ENCODE measurements around the gene SEPTIN2.

SEPTIN2 gene

GRCh38 chr2:241399941-241400922 is 84.5 kb downstream of the SEPTIN2 start:
- H3K4me3 ChIP-seq (ENCODE audit: low read depth, low read length) = no peak overlapping the region
- H3K36me3 ChIP-seq = 0 out of 2 replicates have a peak, but pooled peaks cover 4% of the 10 kb centered on the region
- no peak for TF ChIP-seq CTCF (IDR thresholded peaks at IDR 0.05; ENCODE audit: low read depth, low read length)
- no peak for DNase-seq
- H3K27me3 ChIP-seq = no peaks in the 10 kb centered on the region
- H3K4me1 ChIP-seq = no peaks in the 10 kb centered on the region
- no peaks in the 10 kb centered on the region for H3K9me3 ChIP-seq
